Neural cell (in vitro differentiated cells): Measurements from ENCODE around the gene SUV39H1. TPM values are rescaled to one million over a fixed set of nuclear protein-coding genes. Genes with fewer than 3 reads are reported as not detected.

Source experiments
- H2AFZ ChIP-seq: fragments of 200-600, 300-800 bp; sonication (generic), shearing (Covaris generic); 2 replicates; pipeline ENCODE4 v1.6.0; 2014; ENCODE audit warnings: low read depth, mild to moderate bottlenecking, antibody characterized with exemption, low read length, moderate library complexity
- H3F3A ChIP-seq: fragments of 200-600 bp; shearing (Covaris generic); 2 replicates; pipeline ENCODE4 v1.6.1; 2016; ENCODE audit warnings: mild to moderate bottlenecking, moderate library complexity, mixed read lengths, antibody characterized with exemption, low read length; ENCODE audit not compliant: insufficient read depth, poor library complexity, severe bottlenecking
- H3K27ac ChIP-seq: fragments of 200-600, 300-800 bp; sonication (generic), shearing (Covaris generic); 2 replicates; pipeline ENCODE4 v1.5.1; 2014; ENCODE audit warnings: mild to moderate bottlenecking, low read length, moderate library complexity
- H3K27me3 ChIP-seq: fragments of 300-800, 200-600 bp; sonication (generic), shearing (Covaris generic); 2 replicates; pipeline ENCODE4 v1.6.0; 2014; ENCODE audit warnings: mild to moderate bottlenecking, low read depth, low read length, moderate library complexity; ENCODE audit not compliant: insufficient read depth
- H3K36me3 ChIP-seq: fragments of 300-800, 200-600 bp; sonication (generic), shearing (Covaris generic); 2 replicates; pipeline ENCODE4 v1.5.1; 2014; ENCODE audit warnings: mild to moderate bottlenecking, antibody characterized with exemption, low read length, moderate library complexity; ENCODE audit not compliant: insufficient read depth
- H3K4me2 ChIP-seq: fragments of 300-800, 200-600 bp; sonication (generic), shearing (Covaris generic); 2 replicates; pipeline ENCODE4 v1.6.0; 2014; ENCODE audit warnings: mild to moderate bottlenecking, low read length
- H3K4me3 ChIP-seq: fragments of 300-800, 200-600 bp; sonication (generic), shearing (Covaris generic); 2 replicates; pipeline ENCODE4 v1.5.1; 2014; ENCODE audit warnings: mild to moderate bottlenecking, low read length, moderate library complexity
- H3K79me2 ChIP-seq: fragments of 200-600 bp; shearing (Covaris generic); replicated peaks from 2 replicates; pipeline ENCODE4 v1.6.0; 2014; ENCODE audit warnings: mild to moderate bottlenecking, low read length, moderate library complexity; ENCODE audit not compliant: insufficient read depth
- H3K9ac ChIP-seq: fragments of 300-800, 200-600 bp; sonication (generic), shearing (Covaris generic); 2 replicates; pipeline ENCODE4 v1.6.1; 2016; ENCODE audit warnings: mild to moderate bottlenecking, low read length, mixed read lengths
- H3K9me2 ChIP-seq: fragments of 200-600 bp; shearing (Covaris generic); 2 replicates; pipeline ENCODE4 v1.6.1; 2016; ENCODE audit warnings: mild to moderate bottlenecking, low read length, mixed read lengths; ENCODE audit not compliant: insufficient read depth
- H3K9me3 ChIP-seq: fragments of 200-600, 300-800 bp; sonication (generic), shearing (Covaris generic); 2 replicates; pipeline ENCODE4 v1.6.1; 2016; ENCODE audit warnings: mild to moderate bottlenecking, mixed run types, low read length, moderate library complexity, mixed read lengths
- H4K20me1 ChIP-seq: fragments of 200-600 bp; shearing (Covaris generic); 2 replicates; pipeline ENCODE4 v1.6.1; 2016; ENCODE audit warnings: mild to moderate bottlenecking, mixed run types; ENCODE audit not compliant: insufficient read depth
- EP300 ChIP-seq: fragments of 450-650 bp; conservative IDR thresholded peaks from 2 replicates; pipeline ENCODE4 v1.6.1; 2014; ENCODE audit warnings: antibody characterized with exemption, mild to moderate bottlenecking, moderate library complexity; ENCODE audit not compliant: poor library complexity, severe bottlenecking
- EZH2 ChIP-seq: fragments of 200-600, 300-800 bp; shearing (Covaris generic), sonication (generic); IDR thresholded peaks from 2 replicates; pipeline ENCODE4 v1.6.1; 2014; ENCODE audit warnings: antibody characterized with exemption, low read length, borderline replicate concordance, mild to moderate bottlenecking; ENCODE audit not compliant: insufficient read depth, poor library complexity, severe bottlenecking
- MXI1 ChIP-seq: fragments of 450-650 bp; conservative IDR thresholded peaks from 2 replicates; pipeline ENCODE4 v1.6.1; 2014; ENCODE audit warnings: antibody characterized with exemption, mild to moderate bottlenecking; ENCODE audit not compliant: poor library complexity, severe bottlenecking
- POLR2AphosphoS5 ChIP-seq: IDR thresholded peaks from 2 replicates; pipeline ENCODE4 v1.6.1; 2012
- RAD21 ChIP-seq: fragments of 450-650 bp; conservative IDR thresholded peaks from 2 replicates; pipeline ENCODE4 v1.6.1; 2014; ENCODE audit warnings: antibody characterized with exemption, mild to moderate bottlenecking, moderate library complexity
- SMC3 ChIP-seq: fragments of 450-650 bp; conservative IDR thresholded peaks from 2 replicates; pipeline ENCODE4 v1.6.1; 2014; ENCODE audit warnings: antibody characterized with exemption, mild to moderate bottlenecking, moderate library complexity; ENCODE audit not compliant: poor library complexity
- TAF1 ChIP-seq: IDR thresholded peaks from 2 replicates; pipeline ENCODE4 v1.6.1; 2012; ENCODE audit warnings: low read depth
- polyA plus RNA-seq: library from polyadenylated mRNA; depleted of rRNA; stranded (reverse); fragments of >200 nt; gene quantifications from 2 replicates; pipeline ENCODE4 v1.2.3, GENCODE V29; 2014
- TF ChIP-seq, protein P1 (sequence below): IDR thresholded peaks from 2 replicates; pipeline ENCODE4 v1.6.1; 2012; ENCODE audit warnings: borderline replicate concordance
- TF ChIP-seq, protein P2 (sequence below): fragments of 450-650 bp; IDR thresholded peaks from 2 replicates; pipeline ENCODE4 v1.5.1; 2014; ENCODE audit warnings: antibody characterized with exemption, mild to moderate bottlenecking, moderate library complexity; ENCODE audit not compliant: poor library complexity, severe bottlenecking

Gene SUV39H1
- polyA plus RNA-seq, 1 donor from 2014 or later, result 3.2 TPM

DNA sequence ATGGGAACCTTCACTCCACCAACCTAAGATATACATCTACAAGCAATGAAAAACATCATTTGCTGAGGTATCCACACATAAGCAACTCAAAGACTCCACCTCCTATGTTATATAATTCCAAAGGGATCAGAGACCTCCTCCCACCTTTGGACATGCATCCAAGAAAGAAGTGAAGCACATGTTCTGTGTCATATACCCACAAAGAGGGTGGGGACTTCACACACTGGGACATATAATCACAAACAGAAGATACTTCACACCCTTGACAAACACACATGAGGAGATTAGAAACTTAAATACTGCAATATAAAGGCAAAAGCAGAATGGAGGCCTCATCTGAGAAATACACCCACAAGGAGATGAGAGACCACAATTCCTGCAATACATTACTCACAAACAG is 25.4 kb downstream of the SUV39H1 start (continued):
- TF ChIP-seq EZH2 (no peak), MXI1 (no peak), TAF1 (no peak)

DNA sequence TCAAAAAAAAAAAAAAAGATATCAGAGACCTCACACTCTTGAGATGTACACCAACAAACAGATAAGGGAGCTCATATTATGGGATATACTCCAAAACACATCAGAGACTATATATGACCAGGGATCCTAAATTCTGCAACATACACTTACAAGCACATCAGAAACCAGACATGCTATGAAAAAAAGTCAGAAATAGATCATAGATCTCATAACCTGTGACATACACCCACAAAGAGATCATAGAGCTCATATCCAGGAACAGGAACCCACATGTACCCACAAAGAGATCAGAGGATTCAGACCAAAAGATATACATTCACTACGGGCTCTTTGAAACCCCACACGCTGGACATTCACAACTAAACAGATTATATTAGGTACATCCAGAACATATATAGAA is 30.1 kb downstream of the SUV39H1 start:
- no peak overlapping the region for H3K4me3 ChIP-seq

DNA sequence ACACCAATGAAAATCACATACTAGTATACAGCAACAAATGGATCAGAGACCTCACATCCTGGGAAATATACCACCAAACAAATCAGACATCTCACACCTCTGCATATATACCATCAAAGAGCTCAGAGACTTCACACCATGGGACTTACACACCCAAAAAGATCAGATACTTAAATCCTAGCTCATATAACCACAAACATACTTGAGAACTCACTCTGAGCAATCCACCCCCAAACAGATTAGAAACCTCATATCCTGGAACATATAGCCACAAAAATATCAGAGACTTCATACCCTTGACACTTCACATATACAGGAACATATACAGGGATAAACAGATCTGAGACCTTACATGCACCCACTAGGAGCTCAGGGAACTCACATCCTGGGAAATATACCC is 32.1 kb downstream of the SUV39H1 start:
- H3K36me3 ChIP-seq, result no peaks in the 10 kb centered on the region
- no peak overlapping the region for H3K9ac ChIP-seq
- H2AFZ ChIP-seq, result no peak overlapping the region
- H3K4me2 ChIP-seq, result no peak overlapping the region
- no peaks in the 10 kb centered on the region for H3K9me3 ChIP-seq
- no peaks in the 10 kb centered on the region for H3F3A ChIP-seq
- H4K20me1 ChIP-seq, result no peaks in the 10 kb centered on the region
- H3K9me2 ChIP-seq, result no peaks in the 10 kb centered on the region
- no peaks in the 10 kb centered on the region for H3K79me2 ChIP-seq
- no peaks in the 10 kb centered on the region for H3K27me3 ChIP-seq
- H3K27ac ChIP-seq, result no peak overlapping the region
- H3K4me3 ChIP-seq, result no peak overlapping the region
- TF ChIP-seq SMC3, result no peak
- TF ChIP-seq, protein P1, sequence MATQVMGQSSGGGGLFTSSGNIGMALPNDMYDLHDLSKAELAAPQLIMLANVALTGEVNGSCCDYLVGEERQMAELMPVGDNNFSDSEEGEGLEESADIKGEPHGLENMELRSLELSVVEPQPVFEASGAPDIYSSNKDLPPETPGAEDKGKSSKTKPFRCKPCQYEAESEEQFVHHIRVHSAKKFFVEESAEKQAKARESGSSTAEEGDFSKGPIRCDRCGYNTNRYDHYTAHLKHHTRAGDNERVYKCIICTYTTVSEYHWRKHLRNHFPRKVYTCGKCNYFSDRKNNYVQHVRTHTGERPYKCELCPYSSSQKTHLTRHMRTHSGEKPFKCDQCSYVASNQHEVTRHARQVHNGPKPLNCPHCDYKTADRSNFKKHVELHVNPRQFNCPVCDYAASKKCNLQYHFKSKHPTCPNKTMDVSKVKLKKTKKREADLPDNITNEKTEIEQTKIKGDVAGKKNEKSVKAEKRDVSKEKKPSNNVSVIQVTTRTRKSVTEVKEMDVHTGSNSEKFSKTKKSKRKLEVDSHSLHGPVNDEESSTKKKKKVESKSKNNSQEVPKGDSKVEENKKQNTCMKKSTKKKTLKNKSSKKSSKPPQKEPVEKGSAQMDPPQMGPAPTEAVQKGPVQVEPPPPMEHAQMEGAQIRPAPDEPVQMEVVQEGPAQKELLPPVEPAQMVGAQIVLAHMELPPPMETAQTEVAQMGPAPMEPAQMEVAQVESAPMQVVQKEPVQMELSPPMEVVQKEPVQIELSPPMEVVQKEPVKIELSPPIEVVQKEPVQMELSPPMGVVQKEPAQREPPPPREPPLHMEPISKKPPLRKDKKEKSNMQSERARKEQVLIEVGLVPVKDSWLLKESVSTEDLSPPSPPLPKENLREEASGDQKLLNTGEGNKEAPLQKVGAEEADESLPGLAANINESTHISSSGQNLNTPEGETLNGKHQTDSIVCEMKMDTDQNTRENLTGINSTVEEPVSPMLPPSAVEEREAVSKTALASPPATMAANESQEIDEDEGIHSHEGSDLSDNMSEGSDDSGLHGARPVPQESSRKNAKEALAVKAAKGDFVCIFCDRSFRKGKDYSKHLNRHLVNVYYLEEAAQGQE, result no peak
- no peak for TF ChIP-seq EP300
- TF ChIP-seq TAF1, result no peak
- no peak for TF ChIP-seq RAD21
- TF ChIP-seq MXI1, result no peak
- no peak for TF ChIP-seq POLR2AphosphoS5
- TF ChIP-seq, protein P2, sequence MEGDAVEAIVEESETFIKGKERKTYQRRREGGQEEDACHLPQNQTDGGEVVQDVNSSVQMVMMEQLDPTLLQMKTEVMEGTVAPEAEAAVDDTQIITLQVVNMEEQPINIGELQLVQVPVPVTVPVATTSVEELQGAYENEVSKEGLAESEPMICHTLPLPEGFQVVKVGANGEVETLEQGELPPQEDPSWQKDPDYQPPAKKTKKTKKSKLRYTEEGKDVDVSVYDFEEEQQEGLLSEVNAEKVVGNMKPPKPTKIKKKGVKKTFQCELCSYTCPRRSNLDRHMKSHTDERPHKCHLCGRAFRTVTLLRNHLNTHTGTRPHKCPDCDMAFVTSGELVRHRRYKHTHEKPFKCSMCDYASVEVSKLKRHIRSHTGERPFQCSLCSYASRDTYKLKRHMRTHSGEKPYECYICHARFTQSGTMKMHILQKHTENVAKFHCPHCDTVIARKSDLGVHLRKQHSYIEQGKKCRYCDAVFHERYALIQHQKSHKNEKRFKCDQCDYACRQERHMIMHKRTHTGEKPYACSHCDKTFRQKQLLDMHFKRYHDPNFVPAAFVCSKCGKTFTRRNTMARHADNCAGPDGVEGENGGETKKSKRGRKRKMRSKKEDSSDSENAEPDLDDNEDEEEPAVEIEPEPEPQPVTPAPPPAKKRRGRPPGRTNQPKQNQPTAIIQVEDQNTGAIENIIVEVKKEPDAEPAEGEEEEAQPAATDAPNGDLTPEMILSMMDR, result no peak

More for the DNA sequence above, 30.1 kb downstream of the SUV39H1 start:
- no peak overlapping the region for H2AFZ ChIP-seq
- no peak overlapping the region for H3K4me2 ChIP-seq
- H3K36me3 ChIP-seq, result no peaks in the 10 kb centered on the region
- H3F3A ChIP-seq, result no peaks in the 10 kb centered on the region
- H3K9me3 ChIP-seq, result no peaks in the 10 kb centered on the region
- no peaks in the 10 kb centered on the region for H4K20me1 ChIP-seq
- H3K9ac ChIP-seq, result no peak overlapping the region
- no peaks in the 10 kb centered on the region for H3K79me2 ChIP-seq
- no peaks in the 10 kb centered on the region for H3K9me2 ChIP-seq
- no peaks in the 10 kb centered on the region for H3K27me3 ChIP-seq
- TF ChIP-seq EP300 (no peak), TAF1 (no peak), RAD21 (no peak), SMC3 (no peak), POLR2AphosphoS5 (no peak), MXI1 (no peak), EZH2 (no peak)
- TF ChIP-seq, protein P1, result no peak
- TF ChIP-seq, protein P2, result no peak
- no peak overlapping the region for H3K27ac ChIP-seq
